Activated CD4-positive, alpha-beta T cell treated with anti-CD3 and anti-CD28 coated beads for 4 hours (primary cell): ENCODE data around the gene CRKL.

Experiments used
- DNase-seq, 2 donors: peaks; one replicate each; pipeline ENCODE4 v3.0.0-alpha.2; 2020

Gene CRKL

GRCh38 chr22:20997536-20998257, 80.5 kb downstream of the CRKL start:
- no peak for DNase-seq

- DNase-seq: no peak
Measured at GRCh38 chr22:20998411-20999336, 81.5 kb downstream of the CRKL start.

DNA sequence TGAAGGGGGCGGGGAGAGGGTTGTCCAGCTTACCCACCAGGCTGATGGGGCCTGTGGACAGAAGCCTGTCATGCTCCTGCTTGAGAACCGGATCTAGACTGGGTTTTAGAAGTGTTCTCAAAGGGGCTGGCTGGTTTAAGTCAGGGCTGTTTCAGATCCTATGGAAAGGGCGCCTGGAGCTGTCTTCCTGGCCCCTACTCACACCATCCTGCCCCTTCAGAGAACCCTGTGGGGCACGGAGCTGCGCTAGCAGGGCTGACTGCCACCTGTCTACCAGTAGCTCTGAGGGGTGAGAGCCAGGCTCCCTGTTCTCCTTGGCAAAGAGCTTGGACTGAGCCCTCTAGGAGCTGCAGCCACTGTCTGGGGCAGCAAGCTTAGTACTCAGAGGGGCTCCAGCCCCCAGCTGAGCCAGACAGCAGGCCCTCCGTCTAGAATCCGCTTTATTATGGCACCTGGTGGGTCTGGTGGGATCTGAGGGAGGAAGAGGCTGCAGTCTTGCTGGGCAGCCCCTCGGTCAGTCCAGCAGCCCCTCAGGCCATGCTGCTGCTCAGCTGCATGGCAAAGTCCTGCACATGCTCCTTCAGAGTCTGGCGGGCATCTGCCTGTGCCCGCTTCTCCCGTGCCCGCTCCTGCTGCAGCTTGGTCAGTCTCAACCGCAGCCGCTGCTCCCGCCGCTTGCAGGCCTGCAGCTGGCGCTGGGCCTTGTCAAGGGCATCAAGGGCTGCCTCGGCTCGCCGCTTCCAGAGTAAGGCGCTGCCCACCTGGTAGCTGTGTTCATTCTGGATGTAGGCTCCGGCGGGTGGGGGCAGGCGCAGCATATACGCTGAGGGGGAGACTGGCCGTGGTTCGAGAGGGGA, 82.4 kb downstream of the CRKL start:
- no peak for DNase-seq

- no peak for DNase-seq
Measured at GRCh38 chr22:21000207-21000986, 83.2 kb downstream of the CRKL start.

DNA sequence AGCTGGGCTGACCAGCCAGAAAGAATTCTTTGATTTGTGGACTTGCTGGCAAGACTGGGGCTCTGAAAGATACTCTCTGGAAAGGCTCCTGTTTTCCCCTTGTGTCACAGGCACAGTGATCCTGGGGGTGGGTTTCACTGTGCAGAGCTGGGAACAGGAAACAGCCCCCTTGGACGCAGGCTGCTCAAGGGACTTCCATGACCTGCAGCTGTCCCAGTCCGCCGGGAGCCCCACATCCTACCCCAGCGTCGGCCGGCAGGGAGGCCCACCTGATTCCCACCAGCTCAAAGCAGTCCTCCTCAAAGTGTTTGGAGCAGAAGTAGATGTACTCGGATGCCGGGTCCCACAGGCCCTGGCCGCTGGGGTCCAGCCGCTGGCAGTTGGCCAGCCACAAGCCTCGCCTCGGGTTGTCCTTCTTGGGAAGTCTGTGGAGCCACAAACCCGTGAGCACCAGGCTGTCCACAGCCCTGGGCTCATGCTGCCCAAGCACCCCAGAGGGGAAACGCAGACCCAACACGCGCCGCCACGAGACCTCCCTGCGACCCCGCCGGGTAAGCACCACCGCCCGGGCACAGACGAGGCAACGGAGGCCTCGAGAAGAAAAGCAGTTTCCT, 83.9 kb downstream of the CRKL start:
- DNase-seq: no peak

GRCh38 chr22:21001601-21002325, 84.6 kb downstream of the CRKL start, which contains the start of gene THAP7:
THAP7 (minus strand) TSS chr22:21002118; CDS start chr22:21001911, 207 bp downstream.
- peak; percentile 97 to 98 for DNase-seq
